Liver (tissue), 9 donors: ENCODE results near the gene PFAS. TPM values are rescaled to one million over a fixed set of nuclear protein-coding genes. Genes with fewer than 3 reads are reported as not detected.

Experiments
- DNase-seq: peaks from one replicate; pipeline ENCODE4 v3.0.0-alpha.2; 2017; ENCODE audit warnings: low spot score
- H3K27ac ChIP-seq, 2 donors: one replicate each; pipeline ENCODE4 v1.7.0; 2013; ENCODE audit warnings: inconsistent platforms in 2 of 2, low read length in 2 of 2, control low read depth in 1 of 2, low read depth in 1 of 2, mild to moderate bottlenecking in 1 of 2
- H3K27me3 ChIP-seq, 4 donors: one replicate each; pipeline versions ENCODE4 v1.6.1 to v1.7.0; 2013; ENCODE audit warnings: low read length in 3 of 4, inconsistent platforms in 1 of 4, mild to moderate bottlenecking in 1 of 4, moderate library complexity in 1 of 4; ENCODE audit not compliant: control insufficient read depth in 4 of 4, insufficient read depth in 4 of 4
- H3K36me3 ChIP-seq, 4 donors: one replicate each; pipeline versions ENCODE4 v1.6.1 to v1.7.0; 2013; ENCODE audit warnings: low read length in 3 of 4, mild to moderate bottlenecking in 3 of 4, low read depth in 1 of 4, moderate library complexity in 1 of 4; ENCODE audit not compliant: control insufficient read depth in 4 of 4, insufficient read depth in 3 of 4
- H3K4me1 ChIP-seq, 4 donors: one replicate each; pipeline versions ENCODE4 v1.6.1 to v1.7.0; 2013; ENCODE audit warnings: low read length in 3 of 4, mild to moderate bottlenecking in 3 of 4, moderate library complexity in 1 of 4; ENCODE audit not compliant: control insufficient read depth in 4 of 4, insufficient read depth in 4 of 4
- H3K4me3 ChIP-seq, 3 donors: one replicate each; pipeline versions ENCODE4 v1.6.1 to v1.7.0; 2013; ENCODE audit warnings: low read length in 3 of 3, control low read depth in 1 of 3, low read depth in 1 of 3, mild to moderate bottlenecking in 1 of 3
- H3K9ac ChIP-seq, 2 donors: one replicate each; pipeline ENCODE4 v1.7.0; 2013; ENCODE audit warnings: low read length in 2 of 2, mild to moderate bottlenecking in 2 of 2, moderate library complexity in 2 of 2, control low read depth in 1 of 2, low read depth in 1 of 2
- H3K9me3 ChIP-seq, 4 donors: one replicate each; pipeline versions ENCODE4 v1.6.1 to v1.7.0; 2013; ENCODE audit warnings: low read length in 3 of 4; ENCODE audit not compliant: control insufficient read depth in 4 of 4
- EGR1 ChIP-seq, 2 donors: IDR thresholded peaks; 2 replicates each; pipeline ENCODE4 v1.6.1; 2016 to 2018; ENCODE audit warnings: antibody characterized with exemption in 2 of 2, low read depth in 2 of 2
- FOXA1 ChIP-seq: IDR thresholded peaks from 2 replicates; pipeline ENCODE4 v1.6.1; 2016; ENCODE audit warnings: antibody characterized with exemption
- FOXA2 ChIP-seq: IDR thresholded peaks from 2 replicates; pipeline ENCODE4 v1.6.1; 2016; ENCODE audit warnings: antibody characterized with exemption
- GABPA ChIP-seq, 2 donors: IDR thresholded peaks in 1 of 2; conservative IDR thresholded peaks in 1 of 2; 2 replicates each; pipeline ENCODE4 v1.6.1; 2016; ENCODE audit warnings: antibody characterized with exemption in 2 of 2, mild to moderate bottlenecking in 1 of 2, moderate library complexity in 1 of 2
- HNF4A ChIP-seq, 2 donors: conservative IDR thresholded peaks; 2 replicates each; pipeline ENCODE4 v1.6.1; 2016; ENCODE audit warnings: antibody characterized with exemption in 2 of 2, mild to moderate bottlenecking in 2 of 2
- HNF4G ChIP-seq: IDR thresholded peaks from 2 replicates; pipeline ENCODE4 v1.6.1; 2016; ENCODE audit warnings: antibody characterized with exemption
- JUND ChIP-seq, 2 donors: IDR thresholded peaks; 2 replicates each; pipeline ENCODE4 v1.6.1; 2016; ENCODE audit warnings: antibody characterized with exemption in 2 of 2
- NR2F2 ChIP-seq: IDR thresholded peaks from 2 replicates; pipeline ENCODE4 v1.6.1; 2016; ENCODE audit warnings: antibody characterized with exemption
- RAD21 ChIP-seq, 2 donors: IDR thresholded peaks; 2 replicates each; pipeline ENCODE4 v1.6.1; 2016; ENCODE audit warnings: antibody characterized with exemption in 2 of 2, mild to moderate bottlenecking in 2 of 2
- RXRA ChIP-seq, 2 donors: IDR thresholded peaks; 2 replicates each; pipeline ENCODE4 v1.6.1; 2017 to 2018; ENCODE audit warnings: antibody characterized with exemption in 2 of 2, mild to moderate bottlenecking in 1 of 2
- SP1 ChIP-seq: IDR thresholded peaks from 2 replicates; pipeline ENCODE4 v1.6.1; 2018; ENCODE audit warnings: antibody characterized with exemption, mild to moderate bottlenecking
- TAF1 ChIP-seq: conservative IDR thresholded peaks from 2 replicates; pipeline ENCODE4 v1.6.1; 2016; ENCODE audit warnings: antibody characterized with exemption, mild to moderate bottlenecking
- YY1 ChIP-seq: IDR thresholded peaks from 2 replicates; pipeline ENCODE4 v1.6.1; 2016; ENCODE audit warnings: antibody characterized with exemption, mild to moderate bottlenecking
- WGBS: extraction: QIAGEN DNeasy Blood & Tissue Kit; methylation state at CpG from one replicate; pipeline ENCODE4 v1.1.7; 2013; 5-methylcytosine and 5-hydroxymethylcytosine counted together
- polyA plus RNA-seq, 2 donors: library from polyadenylated mRNA; stranded (reverse) in 1 of 2; unstranded in 1 of 2; fragments of 200-250 nt in 1 of 2; fragments of >200 nt in 1 of 2; fragmentation: Nextera tagmentation in 1 of 2; extraction: Ambion mirVana in 1 of 2; gene quantifications; one replicate each; pipeline versions ENCODE4 v1.2.1 to v1.2.3, GENCODE V29; 2013 to 2015
- total RNA-seq, 2 donors: library from RNA; depleted of rRNA; stranded (reverse); fragments of >200 nt; gene quantifications; one replicate each; pipeline ENCODE4 v1.2.3, GENCODE V29; 2014
- TF ChIP-seq, protein P1 (sequence below): IDR thresholded peaks from 2 replicates; pipeline ENCODE4 v1.6.1; 2016; ENCODE audit warnings: antibody characterized with exemption
- TF ChIP-seq, protein P2 (sequence below): IDR thresholded peaks from 2 replicates; pipeline ENCODE4 v1.6.1; 2016; ENCODE audit warnings: antibody characterized with exemption
- TF ChIP-seq, protein P3 (sequence below): IDR thresholded peaks from 2 replicates; pipeline ENCODE4 v1.6.1; 2016; ENCODE audit warnings: antibody characterized with exemption, mild to moderate bottlenecking
- TF ChIP-seq, protein P4 (sequence below): fragments of 150-350 bp; IDR thresholded peaks from 2 replicates; pipeline ENCODE4 v1.5.1; 2017; ENCODE audit warnings: improper control_type of control experiment, low read depth, low read length; ENCODE audit not compliant: missing input control
- TF ChIP-seq, protein P5 (sequence below): IDR thresholded peaks from 2 replicates; pipeline ENCODE4 v1.6.1; 2016; ENCODE audit warnings: antibody characterized with exemption
- donor health status: healthy.
- donor health status: healthy.
- donor health status: healthy.
- donor health status: healthy.
- donor health status: healthy.

The PFAS gene
- total and polyA plus RNA-seq, 4 donors = 6.0 to 18.5 (median 10.8) TPM

DNA sequence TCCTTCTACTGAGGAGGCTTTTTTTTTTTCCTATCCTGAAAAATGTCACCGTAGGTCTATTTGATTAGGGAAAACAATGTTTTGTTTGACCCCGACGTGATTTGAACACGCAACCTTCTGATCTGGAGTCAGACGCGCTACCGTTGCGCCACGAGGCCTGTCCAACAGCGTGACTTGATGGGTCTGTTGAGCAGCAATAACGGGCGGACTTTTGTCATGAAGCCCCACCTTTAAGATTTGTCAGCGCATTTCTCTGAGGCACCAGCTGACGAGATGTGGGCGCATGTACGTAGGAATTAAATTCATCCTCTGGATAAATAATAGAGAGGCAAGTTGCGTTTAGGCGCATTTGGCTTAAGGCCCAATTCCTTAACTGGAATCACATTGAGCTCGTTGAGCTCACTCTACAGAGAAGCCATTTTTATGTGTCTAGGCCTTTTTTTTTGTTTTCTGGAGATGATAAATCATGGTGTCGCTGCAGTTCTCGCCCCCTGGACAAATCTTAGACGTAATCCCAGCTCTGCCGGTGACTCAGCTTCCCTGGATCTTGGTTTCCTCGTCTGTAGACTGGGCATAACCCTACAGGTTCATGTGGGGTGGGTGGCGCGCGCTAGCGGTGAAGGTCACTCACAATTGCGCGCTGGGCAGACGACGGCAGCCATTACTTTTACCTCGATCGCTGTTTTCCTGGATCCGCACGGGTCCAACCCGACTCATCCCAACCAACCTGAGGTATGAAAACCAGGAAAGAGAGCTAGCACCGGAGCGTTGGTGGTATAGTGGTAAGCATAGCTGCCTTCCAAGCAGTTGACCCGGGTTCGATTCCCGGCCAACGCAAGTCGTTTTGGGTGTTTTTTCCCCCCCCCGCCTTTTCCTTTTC, 28.1 kb upstream of the PFAS start:
- DNase-seq = peak; percentile 95
- Histone ChIP-seq H3K4me1 (peaks cover 4 to 25% (median 15%) of the 10 kb centered on the region in 4 donors), H3K27ac (peak overlapping the region; percentile 82 to 93), H3K9ac (peak overlapping the region; percentile 35 to 91), H3K27me3 (no peaks in the 10 kb centered on the region), H3K36me3 (no peaks in the 10 kb centered on the region), H3K4me3 (peak overlapping the region; percentile 60 to 77 (median 67)), H3K9me3 (no peaks in the 10 kb centered on the region)
- WGBS = 12% methylated on average over 45 of the region's 45 CpGs
- no peak for TF ChIP-seq GABPA (IDR thresholded peaks at IDR 0.05 in 1 of 2, conservative IDR thresholded peaks at IDR 0.05 in 1 of 2)
- TF ChIP-seq, protein P1, sequence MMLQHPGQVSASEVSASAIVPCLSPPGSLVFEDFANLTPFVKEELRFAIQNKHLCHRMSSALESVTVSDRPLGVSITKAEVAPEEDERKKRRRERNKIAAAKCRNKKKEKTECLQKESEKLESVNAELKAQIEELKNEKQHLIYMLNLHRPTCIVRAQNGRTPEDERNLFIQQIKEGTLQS = peak; percentile 100
- no peak for TF ChIP-seq FOXA1
- TF ChIP-seq, protein P2, sequence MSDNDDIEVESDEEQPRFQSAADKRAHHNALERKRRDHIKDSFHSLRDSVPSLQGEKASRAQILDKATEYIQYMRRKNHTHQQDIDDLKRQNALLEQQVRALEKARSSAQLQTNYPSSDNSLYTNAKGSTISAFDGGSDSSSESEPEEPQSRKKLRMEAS = peak; percentile 68
- TF ChIP-seq RXRA (IDR thresholded peaks at IDR 0.05) = peak in 1 of 2 donors; percentile 8
- TF ChIP-seq HNF4G = no peak
- TF ChIP-seq, protein P3, sequence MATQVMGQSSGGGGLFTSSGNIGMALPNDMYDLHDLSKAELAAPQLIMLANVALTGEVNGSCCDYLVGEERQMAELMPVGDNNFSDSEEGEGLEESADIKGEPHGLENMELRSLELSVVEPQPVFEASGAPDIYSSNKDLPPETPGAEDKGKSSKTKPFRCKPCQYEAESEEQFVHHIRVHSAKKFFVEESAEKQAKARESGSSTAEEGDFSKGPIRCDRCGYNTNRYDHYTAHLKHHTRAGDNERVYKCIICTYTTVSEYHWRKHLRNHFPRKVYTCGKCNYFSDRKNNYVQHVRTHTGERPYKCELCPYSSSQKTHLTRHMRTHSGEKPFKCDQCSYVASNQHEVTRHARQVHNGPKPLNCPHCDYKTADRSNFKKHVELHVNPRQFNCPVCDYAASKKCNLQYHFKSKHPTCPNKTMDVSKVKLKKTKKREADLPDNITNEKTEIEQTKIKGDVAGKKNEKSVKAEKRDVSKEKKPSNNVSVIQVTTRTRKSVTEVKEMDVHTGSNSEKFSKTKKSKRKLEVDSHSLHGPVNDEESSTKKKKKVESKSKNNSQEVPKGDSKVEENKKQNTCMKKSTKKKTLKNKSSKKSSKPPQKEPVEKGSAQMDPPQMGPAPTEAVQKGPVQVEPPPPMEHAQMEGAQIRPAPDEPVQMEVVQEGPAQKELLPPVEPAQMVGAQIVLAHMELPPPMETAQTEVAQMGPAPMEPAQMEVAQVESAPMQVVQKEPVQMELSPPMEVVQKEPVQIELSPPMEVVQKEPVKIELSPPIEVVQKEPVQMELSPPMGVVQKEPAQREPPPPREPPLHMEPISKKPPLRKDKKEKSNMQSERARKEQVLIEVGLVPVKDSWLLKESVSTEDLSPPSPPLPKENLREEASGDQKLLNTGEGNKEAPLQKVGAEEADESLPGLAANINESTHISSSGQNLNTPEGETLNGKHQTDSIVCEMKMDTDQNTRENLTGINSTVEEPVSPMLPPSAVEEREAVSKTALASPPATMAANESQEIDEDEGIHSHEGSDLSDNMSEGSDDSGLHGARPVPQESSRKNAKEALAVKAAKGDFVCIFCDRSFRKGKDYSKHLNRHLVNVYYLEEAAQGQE = no peak
- TF ChIP-seq SP1 = peak; percentile 32
- peak in 1 of 2 donors; percentile 26 for TF ChIP-seq HNF4A (conservative IDR thresholded peaks at IDR 0.05)
- TF ChIP-seq FOXA2 = no peak
- TF ChIP-seq YY1 = peak; percentile 98
- TF ChIP-seq RAD21 (IDR thresholded peaks at IDR 0.05) = peak in 1 of 2 donors; percentile 26
- TF ChIP-seq NR2F2 = peak; percentile 44
- no peak for TF ChIP-seq EGR1 (IDR thresholded peaks at IDR 0.05; ENCODE audit: low read depth in 2 of 2)
- TF ChIP-seq, protein P4, sequence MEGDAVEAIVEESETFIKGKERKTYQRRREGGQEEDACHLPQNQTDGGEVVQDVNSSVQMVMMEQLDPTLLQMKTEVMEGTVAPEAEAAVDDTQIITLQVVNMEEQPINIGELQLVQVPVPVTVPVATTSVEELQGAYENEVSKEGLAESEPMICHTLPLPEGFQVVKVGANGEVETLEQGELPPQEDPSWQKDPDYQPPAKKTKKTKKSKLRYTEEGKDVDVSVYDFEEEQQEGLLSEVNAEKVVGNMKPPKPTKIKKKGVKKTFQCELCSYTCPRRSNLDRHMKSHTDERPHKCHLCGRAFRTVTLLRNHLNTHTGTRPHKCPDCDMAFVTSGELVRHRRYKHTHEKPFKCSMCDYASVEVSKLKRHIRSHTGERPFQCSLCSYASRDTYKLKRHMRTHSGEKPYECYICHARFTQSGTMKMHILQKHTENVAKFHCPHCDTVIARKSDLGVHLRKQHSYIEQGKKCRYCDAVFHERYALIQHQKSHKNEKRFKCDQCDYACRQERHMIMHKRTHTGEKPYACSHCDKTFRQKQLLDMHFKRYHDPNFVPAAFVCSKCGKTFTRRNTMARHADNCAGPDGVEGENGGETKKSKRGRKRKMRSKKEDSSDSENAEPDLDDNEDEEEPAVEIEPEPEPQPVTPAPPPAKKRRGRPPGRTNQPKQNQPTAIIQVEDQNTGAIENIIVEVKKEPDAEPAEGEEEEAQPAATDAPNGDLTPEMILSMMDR = peak; percentile 4
- TF ChIP-seq TAF1 = peak; percentile 48
- TF ChIP-seq JUND (IDR thresholded peaks at IDR 0.05) = no peak
- TF ChIP-seq, protein P5, sequence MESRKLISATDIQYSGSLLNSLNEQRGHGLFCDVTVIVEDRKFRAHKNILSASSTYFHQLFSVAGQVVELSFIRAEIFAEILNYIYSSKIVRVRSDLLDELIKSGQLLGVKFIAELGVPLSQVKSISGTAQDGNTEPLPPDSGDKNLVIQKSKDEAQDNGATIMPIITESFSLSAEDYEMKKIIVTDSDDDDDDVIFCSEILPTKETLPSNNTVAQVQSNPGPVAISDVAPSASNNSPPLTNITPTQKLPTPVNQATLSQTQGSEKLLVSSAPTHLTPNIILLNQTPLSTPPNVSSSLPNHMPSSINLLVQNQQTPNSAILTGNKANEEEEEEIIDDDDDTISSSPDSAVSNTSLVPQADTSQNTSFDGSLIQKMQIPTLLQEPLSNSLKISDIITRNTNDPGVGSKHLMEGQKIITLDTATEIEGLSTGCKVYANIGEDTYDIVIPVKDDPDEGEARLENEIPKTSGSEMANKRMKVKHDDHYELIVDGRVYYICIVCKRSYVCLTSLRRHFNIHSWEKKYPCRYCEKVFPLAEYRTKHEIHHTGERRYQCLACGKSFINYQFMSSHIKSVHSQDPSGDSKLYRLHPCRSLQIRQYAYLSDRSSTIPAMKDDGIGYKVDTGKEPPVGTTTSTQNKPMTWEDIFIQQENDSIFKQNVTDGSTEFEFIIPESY = peak; percentile 18
